GM12873 (cell line): ENCODE data around the gene CTCF.

Experiments
- CTCF ChIP-seq: IDR thresholded peaks from 2 replicates; pipeline ENCODE4 v1.5.1; 2012; ENCODE audit warnings: low read depth, mild to moderate bottlenecking, moderate library complexity, low read length, control low read depth; ENCODE audit not compliant: insufficient read depth; ENCODE audit errors: missing control alignments

The CTCF gene

GRCh38 chr16:67656344-67657016 is 94.2 kb downstream of the CTCF start:
- TF ChIP-seq CTCF: no peak

DNA sequence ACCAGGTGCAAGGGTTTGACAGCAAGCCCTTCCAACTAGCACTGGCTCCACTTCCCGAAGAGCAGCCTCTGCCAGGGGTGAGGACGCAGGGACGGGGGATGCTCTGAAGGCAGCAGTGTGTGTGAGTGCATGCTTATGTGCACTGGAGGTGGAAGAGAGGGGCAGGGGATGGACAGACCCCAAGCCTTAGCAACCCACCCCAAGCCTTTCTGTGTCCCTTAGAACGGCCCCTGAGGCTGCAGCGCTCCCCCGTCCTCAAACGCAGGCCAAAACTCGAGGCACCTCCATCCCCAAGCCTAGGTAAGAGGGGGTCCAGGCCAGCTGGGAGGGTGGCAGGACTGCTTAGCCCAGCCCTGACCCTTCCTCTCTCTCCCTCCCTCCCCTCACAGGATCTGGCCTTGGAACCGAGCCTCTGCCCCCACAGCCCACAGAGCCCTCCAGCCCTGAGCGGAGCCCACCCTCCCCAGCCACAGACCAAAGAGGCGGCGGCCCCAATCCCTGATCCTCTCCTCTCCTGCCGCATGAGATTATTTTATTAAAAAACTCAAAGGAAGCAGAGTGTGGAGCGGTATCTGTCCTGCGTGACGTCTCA is 94.8 kb downstream of the CTCF start:
- no peak for TF ChIP-seq CTCF

GRCh38 chr16:67657751-67658518 is 95.6 kb downstream of the CTCF start:
- no peak for TF ChIP-seq CTCF

DNA sequence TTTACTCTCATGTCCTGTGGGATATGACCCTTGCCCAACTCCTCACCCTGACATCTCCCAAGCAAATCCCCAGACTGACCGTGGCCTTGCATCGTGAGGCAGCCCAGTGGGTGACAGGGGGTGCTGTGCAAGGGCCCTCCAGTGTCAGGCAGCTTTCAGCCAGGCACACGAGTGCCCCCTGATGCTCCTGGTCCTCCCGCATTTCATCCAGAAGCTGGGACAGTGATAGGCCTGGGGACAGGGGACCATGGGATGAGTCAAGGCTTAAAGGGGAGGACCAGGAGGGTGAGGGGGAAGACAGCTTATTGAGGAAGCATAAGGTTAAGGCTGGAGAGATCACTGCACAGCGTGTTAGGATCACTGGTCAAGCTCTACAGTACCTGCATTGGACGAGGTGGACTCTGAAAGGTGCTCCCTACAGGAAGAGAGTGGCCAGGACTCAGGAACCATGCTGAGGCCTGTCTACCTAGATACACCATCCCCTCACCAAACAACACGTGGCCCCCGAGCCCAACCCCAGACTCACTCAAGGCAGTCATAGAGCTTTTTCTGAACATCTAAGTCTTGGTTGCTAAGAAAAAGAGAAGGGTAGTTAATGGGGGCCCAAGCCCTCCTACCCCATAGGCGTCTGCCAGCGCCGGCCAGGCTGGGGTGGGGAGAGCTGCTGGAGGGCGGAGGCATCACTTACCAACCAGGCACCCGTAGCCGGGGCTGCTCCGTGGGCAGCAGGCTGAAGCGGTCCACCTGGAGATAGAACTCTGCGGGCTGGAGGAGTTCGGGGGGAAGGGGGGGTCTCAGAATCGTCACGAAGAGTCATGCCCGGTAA is 96.7 kb downstream of the CTCF start:
- no peak for TF ChIP-seq CTCF

GRCh38 chr16:67659675-67660563 is 97.6 kb downstream of the CTCF start, which contains the start of gene ACD:
TSS of gene ACD (minus strand) at chr16:67660260. CDS start at chr16:67660220, 40 bp downstream.
- TF ChIP-seq CTCF: no peak

DNA sequence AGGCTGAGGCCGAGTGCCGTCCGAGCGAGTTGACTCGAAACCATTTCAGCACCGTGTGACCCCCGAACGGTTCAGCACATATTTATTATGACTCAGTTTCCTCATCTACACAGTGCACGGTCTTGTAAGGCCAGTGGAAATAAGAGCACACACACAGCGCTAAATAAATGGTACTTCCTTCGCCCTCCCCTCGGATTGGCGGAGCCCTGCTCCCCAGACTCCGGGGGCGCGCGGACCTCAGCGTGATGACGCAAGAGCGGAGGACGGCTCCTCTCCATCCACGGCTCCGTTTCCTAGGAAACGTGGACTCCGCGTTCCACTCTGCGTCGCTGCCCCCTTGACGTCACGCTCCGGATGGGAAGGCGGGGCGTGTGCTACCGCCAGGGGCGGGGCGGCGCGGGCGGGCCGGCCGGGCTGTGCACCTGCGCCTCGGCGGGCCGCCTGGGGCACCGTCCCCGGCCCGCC is 98.3 kb downstream of the CTCF start, which contains the start of gene PARD6A:
PARD6A (plus strand) TSS at position 397 of the 465 bp plus-strand sequence. CDS start 79 bp downstream, outside the sequence.
- TF ChIP-seq CTCF: no peak
